CD4-positive, alpha-beta T cell treated with Interleukin-21 for 1 hour (primary cell): ENCODE data around the gene SLC15A2.

Experiments used
- DNase-seq: peaks from one replicate; pipeline ENCODE4 v3.0.0-alpha.2; 2020

The SLC15A2 gene

GRCh38 chr3:121988146-121988545 is 93.9 kb downstream of the SLC15A2 start:
- DNase-seq = no peak

GRCh38 chr3:121989943-121990342 is 95.7 kb downstream of the SLC15A2 start:
- DNase-seq = no peak

GRCh38 chr3:121992601-121993560 is 98.7 kb downstream of the SLC15A2 start:
- DNase-seq = no peak
